SK-N-SH treated with all-trans-retinoic acid at 6 μM for 48 hours (cell line): ENCODE results near the gene PSMD7.

Experiments
- ATAC-seq: fragments of 200-7000 bp; cut with Tn5 transposase; 3 replicates; pipeline ENCODE4 v1.9.1; 2020; ENCODE audit warnings: mild to moderate bottlenecking, moderate library complexity
- CSDC2 ChIP-seq: fragments of 250-450 bp; sonication (Bioruptor Pico); IDR thresholded peaks from 2 replicates; pipeline ENCODE4 v1.5.0; 2020; ENCODE audit warnings: mild to moderate bottlenecking, moderate library complexity
- ESRRG ChIP-seq: fragments of 250-450 bp; sonication (Bioruptor Pico); IDR thresholded peaks from 2 replicates; pipeline ENCODE4 v1.6.1; 2021; ENCODE audit warnings: mild to moderate bottlenecking
- GLIS3 ChIP-seq: fragments of 250-450 bp; sonication (Bioruptor Pico); IDR thresholded peaks from 2 replicates; pipeline ENCODE4 v1.5.0; 2020; ENCODE audit warnings: mild to moderate bottlenecking, moderate library complexity
- ISL1 ChIP-seq: fragments of 250-450 bp; sonication (Bioruptor Pico); IDR thresholded peaks from 2 replicates; pipeline ENCODE4 v2.1.2; 2022; ENCODE audit warnings: mild to moderate bottlenecking, moderate library complexity
- OSR1 ChIP-seq: fragments of 250-450 bp; sonication (Bioruptor Pico); IDR thresholded peaks from 2 replicates; pipeline ENCODE4 v1.8.0; 2022; ENCODE audit warnings: moderate library complexity, mild to moderate bottlenecking, inconsistent platforms
- PPARA ChIP-seq: fragments of 250-450 bp; sonication (Bioruptor Pico); IDR thresholded peaks from 2 replicates; pipeline ENCODE4 v1.5.0; 2020; ENCODE audit warnings: mild to moderate bottlenecking, borderline replicate concordance
- RARB ChIP-seq: fragments of 250-450 bp; sonication (Bioruptor Pico); IDR thresholded peaks from 2 replicates; pipeline ENCODE4 v1.8.0; 2021; ENCODE audit warnings: mild to moderate bottlenecking, moderate library complexity
- SNAI2 ChIP-seq: fragments of 250-450 bp; sonication (Bioruptor Pico); IDR thresholded peaks from 2 replicates; pipeline ENCODE4 v1.5.0; 2020; ENCODE audit warnings: mild to moderate bottlenecking, moderate library complexity
- TOX ChIP-seq: fragments of 250-450 bp; sonication (Bioruptor Pico); IDR thresholded peaks from 2 replicates; pipeline ENCODE4 v1.8.0; 2021; ENCODE audit warnings: mild to moderate bottlenecking, moderate library complexity, borderline replicate concordance
- ZFP30 ChIP-seq: fragments of 450-650 bp; formaldehyde crosslinking; IDR thresholded peaks from 2 replicates; pipeline ENCODE4 v1.5.0; 2022; ENCODE audit warnings: mild to moderate bottlenecking, moderate library complexity
- ZNF565 ChIP-seq: fragments of 450-650 bp; formaldehyde crosslinking; conservative IDR thresholded peaks from 2 replicates; pipeline ENCODE4 v1.5.0; 2020; ENCODE audit warnings: low read depth, mild to moderate bottlenecking, moderate library complexity
- ZNF8 ChIP-seq: fragments of 450-650 bp; formaldehyde crosslinking; IDR thresholded peaks from 2 replicates; pipeline ENCODE4 v1.5.0; 2020; ENCODE audit warnings: mild to moderate bottlenecking, moderate library complexity
- TF ChIP-seq, protein P1 (sequence below): fragments of 250-450 bp; sonication (Bioruptor Pico); IDR thresholded peaks from 2 replicates; pipeline ENCODE4 v1.5.1; 2020; ENCODE audit warnings: low read depth, mild to moderate bottlenecking, moderate library complexity
- TF ChIP-seq, protein P2 (sequence below): fragments of 250-450 bp; sonication (Bioruptor Pico); IDR thresholded peaks from 2 replicates; pipeline ENCODE4 v1.8.0; 2020; ENCODE audit warnings: mild to moderate bottlenecking, moderate library complexity, borderline replicate concordance
- TF ChIP-seq, protein P3 (sequence below): fragments of 250-450 bp; sonication (Bioruptor Pico); IDR thresholded peaks from 2 replicates; pipeline ENCODE4 v1.5.0; 2020; ENCODE audit warnings: mild to moderate bottlenecking, moderate library complexity

The PSMD7 gene

DNA sequence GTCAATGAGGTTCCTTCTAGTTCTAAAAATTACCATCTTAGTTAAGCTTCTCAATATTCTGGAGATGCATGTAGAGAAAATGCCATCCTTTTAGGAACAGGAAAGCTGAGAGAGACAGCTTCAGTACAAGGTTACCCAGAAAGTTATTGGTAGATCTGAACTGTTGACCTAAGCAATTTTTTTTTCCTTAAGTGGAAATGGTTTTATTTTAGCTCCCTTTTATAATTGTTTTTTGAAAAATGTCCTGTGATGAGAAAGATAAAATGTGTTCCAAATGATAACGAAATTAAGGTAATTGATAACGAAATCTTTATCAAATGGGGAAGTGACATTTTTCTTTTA, 8.2 kb downstream of the PSMD7 start:
- TF ChIP-seq TOX (CRISPR knock-in tag) (peak; percentile 29; the same call in 1 of the 2 replicates), GLIS3 (CRISPR knock-in tag) (0 out of 2 replicates have a peak, but pooled peaks have one; percentile 34), PPARA (CRISPR knock-in tag) (no peak)
- ATAC-seq = no peak

DNA sequence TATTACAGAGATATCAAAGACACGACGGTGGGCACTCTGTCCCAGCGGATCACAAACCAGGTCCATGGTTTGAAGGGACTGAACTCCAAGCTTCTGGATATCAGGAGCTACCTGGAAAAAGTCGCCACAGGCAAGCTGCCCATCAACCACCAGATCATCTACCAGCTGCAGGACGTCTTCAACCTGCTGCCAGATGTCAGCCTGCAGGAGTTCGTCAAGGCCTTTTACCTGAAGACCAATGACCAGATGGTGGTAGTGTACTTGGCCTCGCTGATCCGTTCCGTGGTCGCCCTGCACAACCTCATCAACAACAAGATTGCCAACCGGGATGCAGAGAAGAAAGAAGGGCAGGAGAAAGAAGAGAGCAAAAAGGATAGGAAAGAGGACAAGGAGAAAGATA, 8.7 kb downstream of the PSMD7 start:
- TF ChIP-seq ISL1 (CRISPR knock-in tag) (no peak), ZFP30 (CRISPR knock-in tag) (no peak), ZNF565 (CRISPR knock-in tag) (no peak), OSR1 (no peak), CSDC2 (no peak), RARB (CRISPR knock-in tag) (no peak)
- TF ChIP-seq, protein P1, sequence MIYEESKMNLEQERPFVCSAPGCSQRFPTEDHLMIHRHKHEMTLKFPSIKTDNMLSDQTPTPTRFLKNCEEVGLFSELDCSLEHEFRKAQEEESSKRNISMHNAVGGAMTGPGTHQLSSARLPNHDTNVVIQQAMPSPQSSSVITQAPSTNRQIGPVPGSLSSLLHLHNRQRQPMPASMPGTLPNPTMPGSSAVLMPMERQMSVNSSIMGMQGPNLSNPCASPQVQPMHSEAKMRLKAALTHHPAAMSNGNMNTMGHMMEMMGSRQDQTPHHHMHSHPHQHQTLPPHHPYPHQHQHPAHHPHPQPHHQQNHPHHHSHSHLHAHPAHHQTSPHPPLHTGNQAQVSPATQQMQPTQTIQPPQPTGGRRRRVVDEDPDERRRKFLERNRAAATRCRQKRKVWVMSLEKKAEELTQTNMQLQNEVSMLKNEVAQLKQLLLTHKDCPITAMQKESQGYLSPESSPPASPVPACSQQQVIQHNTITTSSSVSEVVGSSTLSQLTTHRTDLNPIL (CRISPR knock-in tag) = no peak
- TF ChIP-seq, protein P2, sequence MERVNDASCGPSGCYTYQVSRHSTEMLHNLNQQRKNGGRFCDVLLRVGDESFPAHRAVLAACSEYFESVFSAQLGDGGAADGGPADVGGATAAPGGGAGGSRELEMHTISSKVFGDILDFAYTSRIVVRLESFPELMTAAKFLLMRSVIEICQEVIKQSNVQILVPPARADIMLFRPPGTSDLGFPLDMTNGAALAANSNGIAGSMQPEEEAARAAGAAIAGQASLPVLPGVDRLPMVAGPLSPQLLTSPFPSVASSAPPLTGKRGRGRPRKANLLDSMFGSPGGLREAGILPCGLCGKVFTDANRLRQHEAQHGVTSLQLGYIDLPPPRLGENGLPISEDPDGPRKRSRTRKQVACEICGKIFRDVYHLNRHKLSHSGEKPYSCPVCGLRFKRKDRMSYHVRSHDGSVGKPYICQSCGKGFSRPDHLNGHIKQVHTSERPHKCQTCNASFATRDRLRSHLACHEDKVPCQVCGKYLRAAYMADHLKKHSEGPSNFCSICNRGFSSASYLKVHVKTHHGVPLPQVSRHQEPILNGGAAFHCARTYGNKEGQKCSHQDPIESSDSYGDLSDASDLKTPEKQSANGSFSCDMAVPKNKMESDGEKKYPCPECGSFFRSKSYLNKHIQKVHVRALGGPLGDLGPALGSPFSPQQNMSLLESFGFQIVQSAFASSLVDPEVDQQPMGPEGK (CRISPR knock-in tag) = no peak
- no peak for ATAC-seq

DNA sequence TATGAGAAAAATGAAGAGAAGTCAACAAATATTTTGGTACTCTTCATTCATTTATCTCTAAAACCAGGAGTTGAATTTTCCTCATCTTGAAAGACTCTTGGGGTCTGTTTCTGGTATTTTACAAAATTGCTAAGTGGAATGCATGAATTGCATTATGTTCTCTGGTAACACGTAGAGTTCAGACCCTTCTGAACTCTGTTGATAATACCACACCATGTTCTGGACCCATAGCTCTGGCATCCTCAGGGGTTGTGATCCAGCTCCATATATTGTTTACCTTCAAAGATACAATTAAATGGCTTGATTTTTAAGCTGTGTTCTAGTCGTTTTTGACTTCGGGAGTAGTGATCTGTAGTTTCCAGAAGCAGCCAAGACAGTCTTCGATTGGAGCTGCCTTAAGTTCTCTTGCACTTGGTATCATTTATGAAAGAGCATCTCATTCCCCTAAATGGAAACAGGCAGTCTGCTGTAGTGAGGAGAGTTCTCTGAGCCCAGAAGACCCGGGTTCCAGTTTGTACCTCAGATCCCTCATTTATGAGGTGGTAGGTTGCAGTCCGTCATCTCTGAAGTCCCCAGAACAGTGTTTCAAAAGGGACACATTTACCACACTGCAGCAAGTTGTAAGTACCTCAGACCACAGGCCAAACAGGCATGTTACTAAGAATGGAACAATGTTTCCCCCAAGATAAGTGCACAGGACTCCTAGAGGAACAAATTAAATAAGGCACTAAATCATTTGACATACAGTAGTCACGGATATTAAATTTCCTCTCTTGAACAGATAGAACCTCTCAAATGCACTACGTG, 9.6 kb downstream of the PSMD7 start:
- ATAC-seq = no peak
- TF ChIP-seq PPARA (CRISPR knock-in tag) = no peak
- TF ChIP-seq, protein P2 (CRISPR knock-in tag) = 0 out of 2 replicates have a peak, but pooled peaks have one; percentile 9
- TF ChIP-seq, all 23 proteins: peak for 1

DNA sequence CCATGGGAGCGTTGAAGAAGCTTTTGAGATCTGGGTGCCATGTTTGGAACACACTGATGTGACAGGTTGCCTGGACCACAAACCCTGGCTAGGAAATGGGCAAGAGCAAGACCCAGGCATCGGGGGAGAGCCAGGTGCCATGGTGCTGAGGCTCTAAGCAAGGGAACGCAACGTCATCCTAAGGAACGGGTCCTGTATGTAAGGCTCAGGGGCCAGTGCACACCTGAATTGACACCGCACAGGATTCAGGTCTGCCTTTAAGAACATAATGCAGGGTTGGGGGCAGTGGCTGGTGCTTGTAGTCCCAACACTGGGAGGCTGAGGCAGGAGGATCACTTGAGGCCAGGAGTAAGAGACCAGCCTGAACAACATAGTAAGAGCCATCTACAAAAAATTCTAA, 10.8 kb downstream of the PSMD7 start:
- ATAC-seq = no peak; the same call in 2 of the 3 replicates
- TF ChIP-seq ZNF8 (no peak), GLIS3 (CRISPR knock-in tag) (no peak), RARB (CRISPR knock-in tag) (no peak)
- TF ChIP-seq, protein P3, sequence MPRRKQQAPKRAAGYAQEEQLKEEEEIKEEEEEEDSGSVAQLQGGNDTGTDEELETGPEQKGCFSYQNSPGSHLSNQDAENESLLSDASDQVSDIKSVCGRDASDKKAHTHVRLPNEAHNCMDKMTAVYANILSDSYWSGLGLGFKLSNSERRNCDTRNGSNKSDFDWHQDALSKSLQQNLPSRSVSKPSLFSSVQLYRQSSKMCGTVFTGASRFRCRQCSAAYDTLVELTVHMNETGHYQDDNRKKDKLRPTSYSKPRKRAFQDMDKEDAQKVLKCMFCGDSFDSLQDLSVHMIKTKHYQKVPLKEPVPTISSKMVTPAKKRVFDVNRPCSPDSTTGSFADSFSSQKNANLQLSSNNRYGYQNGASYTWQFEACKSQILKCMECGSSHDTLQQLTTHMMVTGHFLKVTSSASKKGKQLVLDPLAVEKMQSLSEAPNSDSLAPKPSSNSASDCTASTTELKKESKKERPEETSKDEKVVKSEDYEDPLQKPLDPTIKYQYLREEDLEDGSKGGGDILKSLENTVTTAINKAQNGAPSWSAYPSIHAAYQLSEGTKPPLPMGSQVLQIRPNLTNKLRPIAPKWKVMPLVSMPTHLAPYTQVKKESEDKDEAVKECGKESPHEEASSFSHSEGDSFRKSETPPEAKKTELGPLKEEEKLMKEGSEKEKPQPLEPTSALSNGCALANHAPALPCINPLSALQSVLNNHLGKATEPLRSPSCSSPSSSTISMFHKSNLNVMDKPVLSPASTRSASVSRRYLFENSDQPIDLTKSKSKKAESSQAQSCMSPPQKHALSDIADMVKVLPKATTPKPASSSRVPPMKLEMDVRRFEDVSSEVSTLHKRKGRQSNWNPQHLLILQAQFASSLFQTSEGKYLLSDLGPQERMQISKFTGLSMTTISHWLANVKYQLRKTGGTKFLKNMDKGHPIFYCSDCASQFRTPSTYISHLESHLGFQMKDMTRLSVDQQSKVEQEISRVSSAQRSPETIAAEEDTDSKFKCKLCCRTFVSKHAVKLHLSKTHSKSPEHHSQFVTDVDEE (CRISPR knock-in tag) = no peak

DNA sequence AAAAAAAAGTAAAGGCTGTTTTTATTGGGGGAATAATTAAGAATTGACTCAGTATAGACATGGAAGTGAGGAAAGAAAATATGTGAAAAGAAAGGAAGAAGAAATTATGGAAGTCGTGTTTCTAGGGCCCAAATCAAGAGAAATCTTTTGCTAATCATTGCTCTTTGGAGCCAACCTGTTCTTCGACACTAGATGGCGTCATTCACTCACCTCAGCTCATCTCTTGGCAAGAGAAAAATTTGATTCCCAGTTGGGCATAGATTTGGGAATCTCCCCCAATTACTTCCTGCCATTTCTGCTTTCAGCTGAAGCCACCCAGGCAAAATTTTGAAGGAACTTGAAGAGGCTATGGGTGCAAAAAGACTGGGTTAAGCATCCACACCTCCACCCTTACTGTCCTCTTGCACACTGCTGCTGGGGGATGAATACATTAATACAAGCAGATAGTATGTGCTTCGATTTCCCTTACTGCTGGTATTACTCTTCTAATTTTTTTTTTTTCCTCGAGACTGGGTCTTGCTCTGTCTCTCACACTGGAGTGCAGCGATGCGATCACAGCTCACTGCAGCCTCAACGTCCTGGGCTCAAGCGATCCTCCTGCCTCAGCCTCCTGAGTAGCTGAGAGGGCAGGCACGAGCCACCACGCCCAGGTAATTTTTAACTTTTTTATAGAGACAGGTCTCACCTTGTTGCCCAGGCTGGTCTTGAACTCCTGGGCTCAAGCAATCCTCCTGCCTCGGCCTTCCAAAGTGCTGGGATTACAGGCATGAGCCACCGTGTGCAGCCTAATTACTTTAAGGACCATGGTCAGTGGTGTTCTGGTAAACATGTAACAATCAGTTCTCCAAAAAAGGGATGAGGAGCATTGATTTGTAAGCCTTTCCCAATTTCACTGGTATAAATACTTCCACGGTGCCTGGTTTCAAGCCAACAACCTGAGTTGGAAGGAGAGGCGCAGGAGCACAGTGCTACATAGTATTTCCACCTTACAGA, 13.5 kb downstream of the PSMD7 start:
- peak; percentile 71 for ATAC-seq
- TF ChIP-seq ESRRG = no peak
- no peak for TF ChIP-seq SNAI2
- TF ChIP-seq RARB (CRISPR knock-in tag) = no peak
